K562 (cell line): ENCODE results near the gene ENDOD1. TPM values are rescaled to one million over a fixed set of nuclear protein-coding genes. Genes with fewer than 3 reads are reported as not detected.

ENCODE experiments used
- ADNP ChIP-seq: fragments of 200-800 bp; sonication (Bioruptor generic); IDR thresholded peaks from 2 replicates; pipeline ENCODE4 v1.6.1; 2016; ENCODE audit warnings: missing genetic modification characterization, missing compliant biosample characterization
- CBX5 ChIP-seq: IDR thresholded peaks from 2 replicates; pipeline ENCODE4 v1.6.1; 2014; ENCODE audit warnings: low read depth, borderline replicate concordance
- FIP1L1 ChIP-seq: fragments of 200-400 bp; formaldehyde crosslinking; IDR thresholded peaks from 2 replicates; pipeline ENCODE4 v1.6.1; 2018; ENCODE audit warnings: mild to moderate bottlenecking, low read depth, low read length; ENCODE audit not compliant: poor library complexity, severe bottlenecking
- KDM1A ChIP-seq, 2 experiments: fragments of 450-650 bp; IDR thresholded peaks; 2 replicates each; pipeline ENCODE4 v1.6.1; 2016; ENCODE audit warnings: mild to moderate bottlenecking in 2 of 2
- NFIX ChIP-seq: fragments of 250-450 bp; sonication (Bioruptor Pico); IDR thresholded peaks from 2 replicates; pipeline ENCODE4 v1.4.0; 2020; ENCODE audit warnings: low read depth, mild to moderate bottlenecking, moderate library complexity
- NFYB ChIP-seq: IDR thresholded peaks from 2 replicates; pipeline ENCODE4 v1.6.1; 2011; ENCODE audit warnings: mild to moderate bottlenecking, moderate library complexity; ENCODE audit not compliant: insufficient read length; ENCODE audit errors: extremely low read depth
- NR2C2 ChIP-seq, 2 experiments: fragments of 200-800 bp in 1 of 2; sonication (Bioruptor generic) in 1 of 2; sonication (generic) in 1 of 2; formaldehyde crosslinking in 1 of 2; IDR thresholded peaks; 2 replicates each; pipeline versions ENCODE4 v1.6.1 to v1.8.0; 2016 to 2022; ENCODE audit warnings: mild to moderate bottlenecking in 1 of 2, missing compliant biosample characterization in 1 of 2, missing genetic modification characterization in 1 of 2, missing genetic modification reagents in 1 of 2
- NR2F6 ChIP-seq: fragments of 450-650 bp; formaldehyde crosslinking; IDR thresholded peaks from 2 replicates; pipeline ENCODE4 v1.4.0; 2020; ENCODE audit warnings: mild to moderate bottlenecking
- RBM39 ChIP-seq: fragments of 200-400 bp; formaldehyde crosslinking; optimal IDR thresholded peaks from 2 replicates; pipeline ENCODE3; 2018; ENCODE audit warnings: low read depth, low read length
- SIRT6 ChIP-seq: IDR thresholded peaks from one replicate; pipeline ENCODE4 v1.6.1; 2012; ENCODE audit warnings: low read depth, mild to moderate bottlenecking, control low read depth, inconsistent platforms, low read length, moderate library complexity
- SMC3 ChIP-seq: conservative IDR thresholded peaks from 2 replicates; pipeline ENCODE4 v1.6.1; 2011; ENCODE audit warnings: low read depth, low read length, improper control_type of control experiment; ENCODE audit not compliant: insufficient read depth
- SRSF1 ChIP-seq: fragments of 200-400 bp; formaldehyde crosslinking; IDR thresholded peaks from 2 replicates; pipeline ENCODE4 v1.6.1; 2017; ENCODE audit warnings: mild to moderate bottlenecking, low read depth, low read length, moderate library complexity
- SRSF3 ChIP-seq: fragments of 200-400 bp; formaldehyde crosslinking; IDR thresholded peaks from 2 replicates; pipeline ENCODE4 v1.6.1; 2016; ENCODE audit warnings: mild to moderate bottlenecking, low read length, moderate library complexity; ENCODE audit not compliant: insufficient read depth
- TSHZ1 ChIP-seq: fragments of 250-450 bp; sonication (Bioruptor Pico); IDR thresholded peaks from 2 replicates; pipeline ENCODE4 v1.4.0; 2020; ENCODE audit warnings: mild to moderate bottlenecking, moderate library complexity
- YBX1 ChIP-seq: fragments of 450-650 bp; IDR thresholded peaks from 2 replicates; pipeline ENCODE4 v1.7.1; 2016; ENCODE audit warnings: mild to moderate bottlenecking
- ZFPM2 ChIP-seq: fragments of 250-450 bp; sonication (Bioruptor Pico); IDR thresholded peaks from 2 replicates; pipeline ENCODE4 v1.5.1; 2022; ENCODE audit warnings: mild to moderate bottlenecking
- ZNF12 ChIP-seq: sonication (generic); formaldehyde crosslinking; IDR thresholded peaks from 2 replicates; pipeline ENCODE4 v1.4.0; 2020; ENCODE audit warnings: mild to moderate bottlenecking, missing genetic modification reagents
- ZNF263 ChIP-seq: sonication (generic); formaldehyde crosslinking; IDR thresholded peaks from 2 replicates; pipeline ENCODE4 v1.8.0; 2022; ENCODE audit warnings: mild to moderate bottlenecking, missing genetic modification reagents, borderline replicate concordance
- ZNF639 ChIP-seq, 2 experiments: fragments of 200-800 bp in 1 of 2; sonication (Bioruptor generic) in 1 of 2; sonication (generic) in 1 of 2; formaldehyde crosslinking in 1 of 2; IDR thresholded peaks in 1 of 2; conservative IDR thresholded peaks in 1 of 2; 2 replicates each; pipeline versions ENCODE4 v1.5.0 to v1.6.1; 2016 to 2020; ENCODE audit warnings: missing compliant biosample characterization in 1 of 2, missing genetic modification characterization in 1 of 2, missing genetic modification reagents in 1 of 2
- polyA plus RNA-seq, 8 experiments: library from polyadenylated mRNA; depleted of rRNA in 4 of 8; stranded (reverse) in 5 of 8; unstranded in 3 of 8; fragments of >200 nt; fragmentation: Nextera tagmentation in 2 of 8; fragmentation: Illumina TruSeq in 1 of 8; extraction: Ambion mirVana in 2 of 8; extraction: Trizol in 1 of 8; gene quantifications; 2 replicates each; pipeline versions ENCODE4 v1.2.1 to v1.2.3, GENCODE V29; 2011 to 2014; ENCODE audit warnings: inconsistent platforms in 1 of 8, missing spikeins in 1 of 8
- total RNA-seq, 7 experiments: library from RNA; depleted of rRNA in 6 of 7; stranded (reverse); fragments of >200 nt in 6 of 7; fragmentation: Illumina TruSeq in 2 of 7; extraction: Trizol in 2 of 7; gene quantifications; 2 replicates each; pipeline versions ENCODE4 v1.2.1 to v1.2.3, GENCODE V29; 2011 to 2021; ENCODE audit warnings: low replicate concordance in 1 of 7
- TF ChIP-seq, protein P1 (sequence below): fragments of 450-650 bp; IDR thresholded peaks from 2 replicates; pipeline ENCODE4 v1.6.1; 2014; ENCODE audit warnings: low read depth, mild to moderate bottlenecking, moderate library complexity, borderline replicate concordance
- TF ChIP-seq, protein P2 (sequence below): fragments of 450-650 bp; IDR thresholded peaks from one replicate; pipeline ENCODE4 v1.6.1; 2018; ENCODE audit warnings: mild to moderate bottlenecking, moderate library complexity; ENCODE audit not compliant: partially characterized antibody

ENDOD1 gene
- total and polyA plus RNA-seq, 9 of the 15 experiments (the other 6 are each of a cell fraction or from before 2014, with no cell fraction given): 4.2 to 11.8 (median 9.3) TPM

- peak in 1 of 2 experiments; percentile 89; a peak in 2 of 4 replicates for TF ChIP-seq ZNF639 (CRISPR knock-in tag; conservative IDR thresholded peaks at IDR 0.05 in 1 of 2, IDR thresholded peaks at IDR 0.05 in 1 of 2)
- TF ChIP-seq NFYB: no peak
- TF ChIP-seq SRSF3: no peak
- TF ChIP-seq ZNF12 (CRISPR knock-in tag): no peak
- TF ChIP-seq CBX5: no peak
- no peak for TF ChIP-seq YBX1
- no peak for TF ChIP-seq SMC3
- TF ChIP-seq NR2F6 (CRISPR knock-in tag): no peak
- TF ChIP-seq, protein P1, sequence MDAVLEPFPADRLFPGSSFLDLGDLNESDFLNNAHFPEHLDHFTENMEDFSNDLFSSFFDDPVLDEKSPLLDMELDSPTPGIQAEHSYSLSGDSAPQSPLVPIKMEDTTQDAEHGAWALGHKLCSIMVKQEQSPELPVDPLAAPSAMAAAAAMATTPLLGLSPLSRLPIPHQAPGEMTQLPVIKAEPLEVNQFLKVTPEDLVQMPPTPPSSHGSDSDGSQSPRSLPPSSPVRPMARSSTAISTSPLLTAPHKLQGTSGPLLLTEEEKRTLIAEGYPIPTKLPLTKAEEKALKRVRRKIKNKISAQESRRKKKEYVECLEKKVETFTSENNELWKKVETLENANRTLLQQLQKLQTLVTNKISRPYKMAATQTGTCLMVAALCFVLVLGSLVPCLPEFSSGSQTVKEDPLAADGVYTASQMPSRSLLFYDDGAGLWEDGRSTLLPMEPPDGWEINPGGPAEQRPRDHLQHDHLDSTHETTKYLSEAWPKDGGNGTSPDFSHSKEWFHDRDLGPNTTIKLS: no peak
- TF ChIP-seq SIRT6: no peak
- TF ChIP-seq NFIX: no peak
- 0 out of 2 replicates have a peak, but pooled peaks have one; percentile 35 for TF ChIP-seq ZFPM2
- TF ChIP-seq TSHZ1 (CRISPR knock-in tag): no peak
- TF ChIP-seq, protein P2, sequence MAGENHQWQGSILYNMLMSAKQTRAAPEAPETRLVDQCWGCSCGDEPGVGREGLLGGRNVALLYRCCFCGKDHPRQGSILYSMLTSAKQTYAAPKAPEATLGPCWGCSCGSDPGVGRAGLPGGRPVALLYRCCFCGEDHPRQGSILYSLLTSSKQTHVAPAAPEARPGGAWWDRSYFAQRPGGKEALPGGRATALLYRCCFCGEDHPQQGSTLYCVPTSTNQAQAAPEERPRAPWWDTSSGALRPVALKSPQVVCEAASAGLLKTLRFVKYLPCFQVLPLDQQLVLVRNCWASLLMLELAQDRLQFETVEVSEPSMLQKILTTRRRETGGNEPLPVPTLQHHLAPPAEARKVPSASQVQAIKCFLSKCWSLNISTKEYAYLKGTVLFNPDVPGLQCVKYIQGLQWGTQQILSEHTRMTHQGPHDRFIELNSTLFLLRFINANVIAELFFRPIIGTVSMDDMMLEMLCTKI: no peak
- TF ChIP-seq FIP1L1: no peak
- TF ChIP-seq RBM39: no peak
- TF ChIP-seq NR2C2 (CRISPR knock-in tag; IDR thresholded peaks at IDR 0.05): no peak
- TF ChIP-seq NR2C2 (tag; IDR thresholded peaks at IDR 0.05): no peak; the same call in 1 of the 2 replicates
- peak; percentile 96 for TF ChIP-seq ADNP (tag)
- TF ChIP-seq ZNF263 (CRISPR knock-in tag): no peak
- TF ChIP-seq KDM1A (IDR thresholded peaks at IDR 0.05): peak; percentile 82 to 90
- TF ChIP-seq SRSF1: no peak
Observed at GRCh38 chr11:95100191-95100648, 10.6 kb downstream of the ENDOD1 start (continued).
